Endothelial cell of umbilical vein (primary cell): ENCODE measurements around the gene EXOC6B.

Experiments
- EZH2 ChIP-seq: IDR thresholded peaks from 2 replicates; pipeline ENCODE4 v1.6.1; 2012; ENCODE audit warnings: borderline replicate concordance, low read depth, mild to moderate bottlenecking, moderate library complexity, low read length, inconsistent platforms; ENCODE audit not compliant: severe bottlenecking
- GATA2 ChIP-seq: IDR thresholded peaks from 2 replicates; pipeline ENCODE4 v1.7.0; 2011; ENCODE audit warnings: low read depth, mild to moderate bottlenecking, moderate library complexity, mixed read lengths, low read length; ENCODE audit not compliant: insufficient read length, insufficient read depth
- POLR2A ChIP-seq: IDR thresholded peaks from 2 replicates; pipeline ENCODE4 v1.6.1; 2012; ENCODE audit warnings: low read depth, mild to moderate bottlenecking, control low read depth, low read length
- TF ChIP-seq, protein P1 (sequence below): IDR thresholded peaks from 2 replicates; pipeline ENCODE4 v1.6.1; 2011; ENCODE audit not compliant: insufficient read depth, insufficient read length

DNA sequence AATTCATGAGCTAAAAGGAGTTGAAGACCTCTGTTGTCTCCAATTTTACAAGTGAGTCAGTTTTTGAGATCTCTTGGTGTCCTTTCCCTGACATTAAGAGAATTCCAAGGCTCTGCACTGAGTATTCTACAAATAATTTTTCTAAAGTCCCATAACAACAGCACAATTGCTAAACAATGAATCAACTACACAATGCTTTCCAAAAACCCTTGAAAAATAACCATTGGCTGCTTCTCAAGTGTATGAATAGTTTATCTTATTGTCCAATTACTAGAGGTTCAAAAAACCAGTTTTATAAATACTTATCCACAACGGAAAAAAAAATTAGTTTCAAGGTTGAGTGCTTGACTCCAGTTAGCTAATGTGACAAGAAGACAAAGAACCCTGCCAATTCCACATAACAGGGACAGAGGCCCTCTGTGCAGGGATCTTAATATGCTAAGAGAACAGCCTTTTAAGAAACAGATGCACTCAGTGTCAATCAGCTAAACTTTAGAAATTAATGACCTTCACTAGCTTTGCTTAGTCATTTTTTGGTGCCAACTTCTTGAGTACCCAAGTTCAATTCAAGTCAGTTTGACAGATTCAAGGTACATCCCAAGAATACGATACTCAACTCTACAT is 411.6 kb downstream of the EXOC6B start:
- TF ChIP-seq, protein P1, sequence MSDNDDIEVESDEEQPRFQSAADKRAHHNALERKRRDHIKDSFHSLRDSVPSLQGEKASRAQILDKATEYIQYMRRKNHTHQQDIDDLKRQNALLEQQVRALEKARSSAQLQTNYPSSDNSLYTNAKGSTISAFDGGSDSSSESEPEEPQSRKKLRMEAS: no peak
- TF ChIP-seq EZH2: no peak
- TF ChIP-seq GATA2: no peak
- no peak for TF ChIP-seq POLR2A
